ENCODE measurements around the gene SPRYD4.
"Not testable (repeated sequence)": the region's sequence is repeated elsewhere in the genome, so short reads cannot be mapped to it uniquely, and the experiment has no call there.

DNA sequence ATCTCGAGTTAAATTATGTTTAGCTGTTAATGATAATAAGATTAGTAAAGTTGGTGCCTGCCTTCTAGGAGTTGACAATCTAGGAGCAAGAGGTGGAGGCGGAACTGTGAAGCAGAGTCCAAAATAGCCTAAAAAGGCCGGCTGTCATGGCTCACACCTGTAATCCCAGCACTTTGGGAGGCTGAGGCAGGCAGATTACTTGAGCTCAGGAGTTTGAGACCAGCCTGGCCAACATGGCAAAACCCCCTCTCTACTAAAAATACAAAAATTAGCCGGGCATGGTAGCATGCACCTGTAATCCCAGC, 45.6 kb downstream of the SPRYD4 start:
- TF ChIP-seq, protein P1, sequence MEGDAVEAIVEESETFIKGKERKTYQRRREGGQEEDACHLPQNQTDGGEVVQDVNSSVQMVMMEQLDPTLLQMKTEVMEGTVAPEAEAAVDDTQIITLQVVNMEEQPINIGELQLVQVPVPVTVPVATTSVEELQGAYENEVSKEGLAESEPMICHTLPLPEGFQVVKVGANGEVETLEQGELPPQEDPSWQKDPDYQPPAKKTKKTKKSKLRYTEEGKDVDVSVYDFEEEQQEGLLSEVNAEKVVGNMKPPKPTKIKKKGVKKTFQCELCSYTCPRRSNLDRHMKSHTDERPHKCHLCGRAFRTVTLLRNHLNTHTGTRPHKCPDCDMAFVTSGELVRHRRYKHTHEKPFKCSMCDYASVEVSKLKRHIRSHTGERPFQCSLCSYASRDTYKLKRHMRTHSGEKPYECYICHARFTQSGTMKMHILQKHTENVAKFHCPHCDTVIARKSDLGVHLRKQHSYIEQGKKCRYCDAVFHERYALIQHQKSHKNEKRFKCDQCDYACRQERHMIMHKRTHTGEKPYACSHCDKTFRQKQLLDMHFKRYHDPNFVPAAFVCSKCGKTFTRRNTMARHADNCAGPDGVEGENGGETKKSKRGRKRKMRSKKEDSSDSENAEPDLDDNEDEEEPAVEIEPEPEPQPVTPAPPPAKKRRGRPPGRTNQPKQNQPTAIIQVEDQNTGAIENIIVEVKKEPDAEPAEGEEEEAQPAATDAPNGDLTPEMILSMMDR (IDR thresholded peaks at IDR 0.05; ENCODE audit: insufficient read depth, low read depth, low read length), result not testable (repeated sequence)
- not testable (repeated sequence) for TF ChIP-seq EZH2 (IDR thresholded peaks at IDR 0.05; ENCODE audit: insufficient read depth, low read length)
